ENCODE results near the gene TMEM184B. TPM values are rescaled to one million over a fixed set of nuclear protein-coding genes. Genes with fewer than 3 reads are reported as not detected.

TMEM184B gene
- 68.2 TPM for total RNA-seq

GRCh38 chr22:38272373-38273134 lies at the start of gene TMEM184B:
TMEM184B (minus strand) TSS chr22:38273010; CDS start chr22:38247961, 25,049 bp downstream.

GRCh38 chr22:38317122-38317994 lies 44.5 kb upstream of the TMEM184B start, which contains the start of gene CSNK1E:
CSNK1E (minus strand) TSS chr22:38317433; CDS start chr22:38314157, 3,276 bp downstream.

GRCh38 chr22:38201711-38202436 lies 70.9 kb downstream of the TMEM184B start, which contains the start of gene MAFF:
MAFF (plus strand) TSS chr22:38201994; CDS start chr22:38213854, 11,860 bp downstream.

GRCh38 chr22:38181453-38182200 lies 91.2 kb downstream of the TMEM184B start, which contains the start of gene PLA2G6:
PLA2G6 (minus strand) TSS chr22:38181830; CDS start chr22:38169426, 12,404 bp downstream.

Other genes with a start within 250 kb of the TMEM184B start
- 33.2 TPM for gene PICK1, start 215.6 kb downstream of the TMEM184B start, total RNA-seq
- gene SLC16A8, start 188.8 kb downstream of the TMEM184B start, total RNA-seq, result 12.6 TPM
- gene BAIAP2L2, start 162.3 kb downstream of the TMEM184B start, total RNA-seq, result 0.16 TPM
- gene PLA2G6, start 91.2 kb downstream of the TMEM184B start, total RNA-seq, result 58.6 TPM
- 28.9 TPM for gene MAFF, start 71.0 kb downstream of the TMEM184B start, total RNA-seq
- gene CSNK1E, start 44.4 kb upstream of the TMEM184B start, total RNA-seq, result 174 TPM
- 0.93 TPM for gene KCNJ4, start 182.2 kb upstream of the TMEM184B start, total RNA-seq
- gene KDELR3, start 195.1 kb upstream of the TMEM184B start, total RNA-seq, result 23.1 TPM
- gene DDX17, start 233.3 kb upstream of the TMEM184B start, total RNA-seq, result 941 TPM

All from camera-type eye (tissue), 1 donor.